ENCODE measurements around the gene FAM89A. TPM values are rescaled to one million over a fixed set of nuclear protein-coding genes. Genes with fewer than 3 reads are reported as not detected.
A peak's percentile ranks its signal among the peaks of the same experiment; 100 is the strongest.

Gene FAM89A
- total RNA-seq, 2 experiments from 2014 or later: 5.9 to 9.8 TPM

GRCh38 chr1:230972855-230973271, 67.2 kb downstream of the FAM89A start:
- Mint-ChIP-seq H3K4me3 (peak overlapping the region; percentile 52), H3K9me3 (ENCODE audit: low read depth) (no peaks in the 10 kb centered on the region), H3K27ac (peak overlapping the region; percentile 89), H3K4me1 (peaks cover 57% of the 10 kb centered on the region), H3K36me3 (peaks cover 31% of the 10 kb centered on the region), H3K27me3 (no peaks in the 10 kb centered on the region)
- DNase-seq (peak; percentile 86), ATAC-seq (peak; percentile 74)
- CTCF ChIA-PET: interaction anchor here (1.0 to 1.3 kb wide), 2 partner anchors 54 to 331 kb away, joined by 3 read pairs; no protein-coding TSS in a partner anchor

GRCh38 chr1:230971771-230972170, 68.3 kb downstream of the FAM89A start:
- Mint-ChIP-seq H3K36me3 (peaks cover 26% of the 10 kb centered on the region), H3K4me1 (peaks cover 49% of the 10 kb centered on the region), H3K9me3 (ENCODE audit: low read depth) (no peaks in the 10 kb centered on the region), H3K4me3 (no peak overlapping the region), H3K27ac (peak overlapping the region; percentile 3), H3K27me3 (no peaks in the 10 kb centered on the region)
- CTCF ChIA-PET: interaction anchor here (1.1 to 1.5 kb wide), 2 partner anchors 14 to 24 kb away, joined by 3 to 4 read pairs; no protein-coding TSS in a partner anchor
- ATAC-seq: no peak
- DNase-seq: no peak

- no peak overlapping the region for H3K4me3 Mint-ChIP-seq
- CTCF ChIA-PET: interaction anchor here (1.5 kb wide), 1 partner anchor 9 kb away, joined by 8 read pairs; the partner anchor contains the start of genes ARV1 and TTC13
These were observed 69.6 kb downstream of the FAM89A start for GRCh38 chr1:230970432-230970831.

More at GRCh38 chr1:230970432-230970831, 69.6 kb downstream of the FAM89A start:
- Mint-ChIP-seq H3K36me3 (peaks cover 14% of the 10 kb centered on the region), H3K9me3 (ENCODE audit: low read depth) (no peaks in the 10 kb centered on the region), H3K27ac (no peak overlapping the region), H3K27me3 (no peaks in the 10 kb centered on the region), H3K4me1 (peaks cover 37% of the 10 kb centered on the region)
- ATAC-seq: no peak
- no peak for DNase-seq

Other genes with a start within 250 kb of the FAM89A start
- 1 to 10 TPM; 1.8 to 3.6 TPM for gene C1orf198, start 171.7 kb downstream of the FAM89A start, total RNA-seq
- gene TTC13, start 61.4 kb downstream of the FAM89A start, total RNA-seq: 10 to 100 TPM; 30.8 to 39.2 TPM
- gene ARV1, start 61.2 kb downstream of the FAM89A start, total RNA-seq: 10 to 100 TPM; 12.9 to 16.0 TPM
- not detected for gene TRIM67, start 121.8 kb upstream of the FAM89A start, total RNA-seq
- 10 to 100 TPM; 38.5 to 45.8 TPM for gene GNPAT, start 201.0 kb upstream of the FAM89A start, total RNA-seq

Measured in activated CD8-positive, alpha-beta memory T cell treated with anti-CD3 and anti-CD28 coated beads, Interleukin-2, amount 10 ng/mL, durations not matched to agents 7 days and 5 days (primary cell).